K562 (cell line): ENCODE measurements around the gene CDH12. TPM values are rescaled to one million over a fixed set of nuclear protein-coding genes. Genes with fewer than 3 reads are reported as not detected.

Experiments used
- ATAC-seq: fragments of 200-7000 bp; cut with Tn5 transposase; 3 replicates; pipeline ENCODE4 v1.9.1; 2020; ENCODE audit warnings: moderate library complexity
- BruUV-seq: library from RNA; stranded (reverse); fragments of 400-500 nt; replicated peaks from 2 replicates; lab custom pipeline; 2021; lab: Mats Ljungman, UMichigan
- CTCF ChIA-PET: fragments of 300-600 bp; formaldehyde crosslinking; extraction: SDS; loops from one replicate; lab custom pipeline; 2021; ENCODE audit warnings: low intra/inter-chr PET ratio; lab: Yijun Ruan, JAX
- POLR2A ChIA-PET: fragments of 300-600, 350-650 bp; sonication (Branson Sonifier 250); formaldehyde crosslinking; extraction: SDS; loops from one replicate; lab custom pipeline; 2021; ENCODE audit warnings: antibody characterized with exemption, inconsistent platforms; lab: Yijun Ruan, JAX
- DNase-seq, 4 experiments: peaks; one replicate each; pipeline versions ENCODE4 v3.0.0 to v3.0.0-alpha.2; 2011 to 2018; ENCODE audit warnings: low spot score in 3 of 4, mixed read lengths in 3 of 4; ENCODE audit errors: extremely low read depth in 1 of 4
- FAIRE-seq: peaks from 2 replicates; lab custom pipeline; 2011; peaks lifted over from hg19 to GRCh38; lab: Jason Lieb, UNC
- H2AFZ ChIP-seq: 2 replicates; pipeline ENCODE4 v1.6.0; 2011; ENCODE audit warnings: low read depth, low read length, control low read depth, inconsistent platforms
- H3K27ac ChIP-seq: fragments of 200-600 bp; 3 replicates; pipeline ENCODE4 v1.8.0; 2011; ENCODE audit warnings: low read depth, mild to moderate bottlenecking, control low read depth, inconsistent platforms, low read length, moderate library complexity, mixed read lengths; ENCODE audit errors: extremely low read depth
- H3K27me3 ChIP-seq, 2 experiments: fragments of 300-600 bp in 1 of 2; 2 replicates in 1 of 2; 3 replicates in 1 of 2; pipeline versions ENCODE4 v1.6.0 to v1.8.0; 2011; ENCODE audit warnings: inconsistent platforms in 2 of 2, low read length in 2 of 2, mild to moderate bottlenecking in 1 of 2, mixed read lengths in 1 of 2, moderate library complexity in 1 of 2; ENCODE audit not compliant: control insufficient read depth in 2 of 2, insufficient read depth in 2 of 2
- H3K36me3 ChIP-seq: fragments of 300-600 bp; 3 replicates; pipeline ENCODE4 v1.8.0; 2011; ENCODE audit warnings: mild to moderate bottlenecking, low read length, inconsistent platforms; ENCODE audit not compliant: control insufficient read depth, insufficient read depth
- H3K4me1 ChIP-seq, 2 experiments: fragments of 200-600 bp in 1 of 2; replicated peaks in 1 of 2; 2 replicates in 1 of 2; 3 replicates in 1 of 2; pipeline versions ENCODE4 v1.5.1 to v1.8.0; 2011; ENCODE audit warnings: inconsistent platforms in 2 of 2, low read length in 2 of 2, mild to moderate bottlenecking in 1 of 2, mixed read lengths in 1 of 2, moderate library complexity in 1 of 2; ENCODE audit not compliant: control insufficient read depth in 2 of 2, insufficient read depth in 2 of 2
- H3K4me2 ChIP-seq: 2 replicates; pipeline ENCODE4 v1.6.1; 2011; ENCODE audit warnings: low read length, control low read depth, inconsistent platforms, mixed read lengths; ENCODE audit not compliant: insufficient read depth
- H3K4me3 ChIP-seq: fragments of 200-600 bp; sonication (generic), shearing (Covaris generic); 2 replicates; pipeline ENCODE4 v1.5.1; 2016; ENCODE audit warnings: control low read depth, inconsistent platforms
- H3K79me2 ChIP-seq: fragments of 200-600 bp; 3 replicates; pipeline ENCODE4 v1.8.0; 2011; ENCODE audit warnings: low read length, inconsistent platforms; ENCODE audit not compliant: control insufficient read depth, insufficient read depth
- H3K9ac ChIP-seq, 2 experiments: 2 replicates each; pipeline versions ENCODE4 v1.6.0 to v1.6.1; 2011; ENCODE audit warnings: low read depth in 2 of 2, low read length in 2 of 2, control low read depth in 1 of 2, inconsistent platforms in 1 of 2, mild to moderate bottlenecking in 1 of 2, mixed read lengths in 1 of 2; ENCODE audit not compliant: insufficient read depth in 1 of 2
- H3K9me1 ChIP-seq: one replicate; pipeline ENCODE4 v1.6.0; 2011; ENCODE audit warnings: inconsistent platforms, mild to moderate bottlenecking, low read length, moderate library complexity; ENCODE audit not compliant: control insufficient read depth, insufficient read depth
- H3K9me3 ChIP-seq: replicated peaks from 2 replicates; pipeline ENCODE4 v1.5.1; 2011; ENCODE audit warnings: low read depth, low read length, inconsistent platforms; ENCODE audit not compliant: control insufficient read depth, insufficient read depth
- H4K20me1 ChIP-seq: replicated peaks from 2 replicates; pipeline ENCODE4 v1.6.1; 2011; ENCODE audit warnings: low read length, inconsistent platforms, mixed read lengths; ENCODE audit not compliant: control insufficient read depth, insufficient read depth
- ERF ChIP-seq: fragments of 450-650 bp; formaldehyde crosslinking; IDR thresholded peaks from 2 replicates; pipeline ENCODE4 v1.4.0; 2020; ENCODE audit warnings: mild to moderate bottlenecking, mixed read lengths
- NFE2L1 ChIP-seq: fragments of 450-650 bp; IDR thresholded peaks from 2 replicates; pipeline ENCODE4 v1.6.1; 2016; ENCODE audit warnings: missing genetic modification characterization, low read depth, mild to moderate bottlenecking, missing compliant biosample characterization, moderate library complexity, borderline replicate concordance
- PTBP1 ChIP-seq: fragments of 200-400 bp; formaldehyde crosslinking; IDR thresholded peaks from 2 replicates; pipeline ENCODE4 v1.6.1; 2017; ENCODE audit warnings: low read depth, low read length
- TARDBP ChIP-seq: fragments of 450-650 bp; IDR thresholded peaks from 2 replicates; pipeline ENCODE4 v1.6.1; 2016
- ZNF12 ChIP-seq: sonication (generic); formaldehyde crosslinking; IDR thresholded peaks from 2 replicates; pipeline ENCODE4 v1.4.0; 2020; ENCODE audit warnings: mild to moderate bottlenecking, missing genetic modification reagents
- ZNF668 ChIP-seq: fragments of 250-450 bp; sonication (Bioruptor Pico); IDR thresholded peaks from 2 replicates; pipeline ENCODE4 v1.8.0; 2022; ENCODE audit warnings: mild to moderate bottlenecking, inconsistent platforms
- WGBS: fragments of 100-300 bp; shearing (Covaris generic); methylation state at CpG from one replicate; pipeline ENCODE4 v1.1.6; 2016; ENCODE audit warnings: low coverage, mixed read lengths; ENCODE audit not compliant: insufficient coverage; ENCODE audit errors: missing lambda C conversion rate; 5-methylcytosine and 5-hydroxymethylcytosine counted together
- in situ Hi-C: fragments of 300-500 bp; cut with MboI; formaldehyde crosslinking; loops from 4 replicates; pipeline ENCODE4 v1.15.0; 2018; ENCODE audit warnings: inconsistent platforms, mixed read lengths
- intact Hi-C: fragments of 100-400 bp; cut with micrococcal nuclease; formaldehyde crosslinking; loops from 2 replicates; pipeline ENCODE4 v1.14.2; 2022
- polyA plus RNA-seq, 8 experiments: library from polyadenylated mRNA; depleted of rRNA in 4 of 8; stranded (reverse) in 5 of 8; unstranded in 3 of 8; fragments of >200 nt; fragmentation: Nextera tagmentation in 2 of 8; fragmentation: Illumina TruSeq in 1 of 8; extraction: Ambion mirVana in 2 of 8; extraction: Trizol in 1 of 8; gene quantifications; 2 replicates each; pipeline versions ENCODE4 v1.2.1 to v1.2.3, GENCODE V29; 2011 to 2014; ENCODE audit warnings: inconsistent platforms in 1 of 8, missing spikeins in 1 of 8
- total RNA-seq, 7 experiments: library from RNA; depleted of rRNA in 6 of 7; stranded (reverse); fragments of >200 nt in 6 of 7; fragmentation: Illumina TruSeq in 2 of 7; extraction: Trizol in 2 of 7; gene quantifications; 2 replicates each; pipeline versions ENCODE4 v1.2.1 to v1.2.3, GENCODE V29; 2011 to 2021; ENCODE audit warnings: low replicate concordance in 1 of 7
- TF ChIP-seq, protein P1 (sequence below): fragments of 450-650 bp; formaldehyde crosslinking; IDR thresholded peaks from 2 replicates; pipeline ENCODE4 v1.4.0; 2022; ENCODE audit warnings: mild to moderate bottlenecking, moderate library complexity
- TF ChIP-seq, protein P2 (sequence below): fragments of 150-350 bp; conservative IDR thresholded peaks from 2 replicates; pipeline ENCODE4 v1.6.1; 2014; ENCODE audit warnings: low read length
- TF ChIP-seq, protein P3 (sequence below), 3 experiments: fragments of 200-800 bp in 1 of 3; fragments of 250-450 bp in 1 of 3; fragments of 450-650 bp in 1 of 3; sonication (Bioruptor Pico) in 1 of 3; sonication (Bioruptor generic) in 1 of 3; formaldehyde crosslinking in 1 of 3; IDR thresholded peaks; 2 replicates each; pipeline versions ENCODE4 v1.6.1 to v1.8.0; 2016 to 2022; ENCODE audit warnings: mild to moderate bottlenecking in 2 of 3, missing genetic modification characterization in 2 of 3, missing compliant biosample characterization in 1 of 3, moderate library complexity in 1 of 3

Gene CDH12
- total and polyA plus RNA-seq, 9 of the 15 experiments (the other 6 are each of a cell fraction or from before 2014, with no cell fraction given) = 0.03 to 1.7 (median 0.37) TPM

DNA sequence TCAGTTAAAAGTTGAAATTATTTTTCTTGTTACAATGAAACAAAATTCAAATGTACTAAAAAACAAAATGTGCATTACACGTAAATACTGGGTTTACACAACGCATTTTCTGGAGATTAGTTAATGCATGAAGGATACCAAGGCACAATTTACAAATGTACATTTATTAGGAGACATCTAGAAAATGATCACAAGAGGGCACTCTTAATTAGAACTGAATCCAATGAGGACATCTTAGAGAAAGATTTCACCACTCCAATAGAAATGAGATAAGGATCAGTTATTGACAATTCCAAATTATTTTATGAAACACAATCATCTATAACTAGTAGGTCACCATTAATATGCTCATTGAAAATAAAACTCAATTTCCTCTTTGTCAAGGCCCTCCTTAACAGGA is 36.6 kb upstream of the CDH12 start:
- Histone ChIP-seq H3K79me2 (no peaks in the 10 kb centered on the region), H2AFZ (no peak overlapping the region), H3K9ac (no peak overlapping the region), H3K36me3 (no peaks in the 10 kb centered on the region), H3K27ac (no peak overlapping the region), H3K9me3 (no peaks in the 10 kb centered on the region; the same call in 1 of the 2 replicates), H3K4me1 (no peaks in the 10 kb centered on the region), H3K4me3 (no peak overlapping the region), H3K4me2 (no peak overlapping the region), H3K27me3 (no peaks in the 10 kb centered on the region), H3K9me1 (no peaks in the 10 kb centered on the region), H4K20me1 (no peaks in the 10 kb centered on the region)
- no peak for TF ChIP-seq NFE2L1 (tag)
- TF ChIP-seq, protein P1, sequence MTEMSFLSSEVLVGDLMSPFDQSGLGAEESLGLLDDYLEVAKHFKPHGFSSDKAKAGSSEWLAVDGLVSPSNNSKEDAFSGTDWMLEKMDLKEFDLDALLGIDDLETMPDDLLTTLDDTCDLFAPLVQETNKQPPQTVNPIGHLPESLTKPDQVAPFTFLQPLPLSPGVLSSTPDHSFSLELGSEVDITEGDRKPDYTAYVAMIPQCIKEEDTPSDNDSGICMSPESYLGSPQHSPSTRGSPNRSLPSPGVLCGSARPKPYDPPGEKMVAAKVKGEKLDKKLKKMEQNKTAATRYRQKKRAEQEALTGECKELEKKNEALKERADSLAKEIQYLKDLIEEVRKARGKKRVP = no peak
- TF ChIP-seq ZNF668 = no peak
- no peak for TF ChIP-seq TARDBP
- no peak for TF ChIP-seq ERF (CRISPR knock-in tag)
- FAIRE-seq (no peak), DNase-seq (no peak), ATAC-seq (no peak)
- in situ Hi-C loops (no loop called here), intact Hi-C loops (no loop called here)
- 2% methylated on average over 2 of the region's 2 CpGs for whole genome bisulfite sequencing
- ChIA-PET CTCF (no interaction called here), POLR2A (no interaction called here)
- no TSS peak for BruUV-seq

DNA sequence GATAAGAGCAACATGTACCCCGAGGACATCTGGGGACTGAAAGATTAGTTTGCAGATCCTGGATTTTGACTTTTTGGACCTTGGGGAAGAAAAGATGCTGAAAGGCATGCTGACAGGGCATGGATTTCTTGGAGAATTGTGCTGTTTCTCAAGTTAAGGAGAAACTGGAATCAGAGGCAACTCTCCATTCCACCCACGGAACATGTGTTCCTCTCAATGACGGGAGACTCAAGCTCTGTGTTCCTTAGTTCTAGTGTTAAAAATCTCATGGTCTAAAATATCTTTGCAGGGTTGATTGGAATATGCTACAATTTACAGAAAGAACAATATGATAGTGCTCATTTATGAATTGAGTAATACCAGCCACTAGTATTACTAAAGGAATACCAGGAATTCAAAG is 34.4 kb upstream of the CDH12 start:
- POLR2A ChIA-PET = no interaction called here
- DNase-seq = no peak
- in situ Hi-C loops (no loop called here), intact Hi-C loops (no loop called here)
- H3K9me3 ChIP-seq = no peaks in the 10 kb centered on the region; the same call in 1 of the 2 replicates
- no peaks in the 10 kb centered on the region for H3K9me1 ChIP-seq
- no peak for FAIRE-seq
- H4K20me1 ChIP-seq = no peaks in the 10 kb centered on the region
- no peak overlapping the region for H3K4me3 ChIP-seq
- H3K4me2 ChIP-seq = no peak overlapping the region
- H3K27me3 ChIP-seq = no peaks in the 10 kb centered on the region
- no peak overlapping the region for H2AFZ ChIP-seq
- no peaks in the 10 kb centered on the region for H3K36me3 ChIP-seq
- WGBS = 3% methylated on average over 3 of the region's 3 CpGs
- CTCF ChIA-PET = no interaction called here
- H3K79me2 ChIP-seq = no peaks in the 10 kb centered on the region
- BruUV-seq = no TSS peak
- no peak overlapping the region for H3K9ac ChIP-seq
- H3K27ac ChIP-seq = no peak overlapping the region
- H3K4me1 ChIP-seq = no peaks in the 10 kb centered on the region
- no peak for ATAC-seq
- TF ChIP-seq PTBP1 = no peak
- TF ChIP-seq, protein P2, sequence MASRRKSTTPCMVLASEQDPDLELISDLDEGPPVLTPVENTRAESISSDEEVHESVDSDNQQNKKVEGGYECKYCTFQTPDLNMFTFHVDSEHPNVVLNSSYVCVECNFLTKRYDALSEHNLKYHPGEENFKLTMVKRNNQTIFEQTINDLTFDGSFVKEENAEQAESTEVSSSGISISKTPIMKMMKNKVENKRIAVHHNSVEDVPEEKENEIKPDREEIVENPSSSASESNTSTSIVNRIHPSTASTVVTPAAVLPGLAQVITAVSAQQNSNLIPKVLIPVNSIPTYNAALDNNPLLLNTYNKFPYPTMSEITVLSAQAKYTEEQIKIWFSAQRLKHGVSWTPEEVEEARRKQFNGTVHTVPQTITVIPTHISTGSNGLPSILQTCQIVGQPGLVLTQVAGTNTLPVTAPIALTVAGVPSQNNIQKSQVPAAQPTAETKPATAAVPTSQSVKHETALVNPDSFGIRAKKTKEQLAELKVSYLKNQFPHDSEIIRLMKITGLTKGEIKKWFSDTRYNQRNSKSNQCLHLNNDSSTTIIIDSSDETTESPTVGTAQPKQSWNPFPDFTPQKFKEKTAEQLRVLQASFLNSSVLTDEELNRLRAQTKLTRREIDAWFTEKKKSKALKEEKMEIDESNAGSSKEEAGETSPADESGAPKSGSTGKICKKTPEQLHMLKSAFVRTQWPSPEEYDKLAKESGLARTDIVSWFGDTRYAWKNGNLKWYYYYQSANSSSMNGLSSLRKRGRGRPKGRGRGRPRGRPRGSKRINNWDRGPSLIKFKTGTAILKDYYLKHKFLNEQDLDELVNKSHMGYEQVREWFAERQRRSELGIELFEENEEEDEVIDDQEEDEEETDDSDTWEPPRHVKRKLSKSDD = no peak
- no peak for TF ChIP-seq ZNF12
- TF ChIP-seq, protein P3, sequence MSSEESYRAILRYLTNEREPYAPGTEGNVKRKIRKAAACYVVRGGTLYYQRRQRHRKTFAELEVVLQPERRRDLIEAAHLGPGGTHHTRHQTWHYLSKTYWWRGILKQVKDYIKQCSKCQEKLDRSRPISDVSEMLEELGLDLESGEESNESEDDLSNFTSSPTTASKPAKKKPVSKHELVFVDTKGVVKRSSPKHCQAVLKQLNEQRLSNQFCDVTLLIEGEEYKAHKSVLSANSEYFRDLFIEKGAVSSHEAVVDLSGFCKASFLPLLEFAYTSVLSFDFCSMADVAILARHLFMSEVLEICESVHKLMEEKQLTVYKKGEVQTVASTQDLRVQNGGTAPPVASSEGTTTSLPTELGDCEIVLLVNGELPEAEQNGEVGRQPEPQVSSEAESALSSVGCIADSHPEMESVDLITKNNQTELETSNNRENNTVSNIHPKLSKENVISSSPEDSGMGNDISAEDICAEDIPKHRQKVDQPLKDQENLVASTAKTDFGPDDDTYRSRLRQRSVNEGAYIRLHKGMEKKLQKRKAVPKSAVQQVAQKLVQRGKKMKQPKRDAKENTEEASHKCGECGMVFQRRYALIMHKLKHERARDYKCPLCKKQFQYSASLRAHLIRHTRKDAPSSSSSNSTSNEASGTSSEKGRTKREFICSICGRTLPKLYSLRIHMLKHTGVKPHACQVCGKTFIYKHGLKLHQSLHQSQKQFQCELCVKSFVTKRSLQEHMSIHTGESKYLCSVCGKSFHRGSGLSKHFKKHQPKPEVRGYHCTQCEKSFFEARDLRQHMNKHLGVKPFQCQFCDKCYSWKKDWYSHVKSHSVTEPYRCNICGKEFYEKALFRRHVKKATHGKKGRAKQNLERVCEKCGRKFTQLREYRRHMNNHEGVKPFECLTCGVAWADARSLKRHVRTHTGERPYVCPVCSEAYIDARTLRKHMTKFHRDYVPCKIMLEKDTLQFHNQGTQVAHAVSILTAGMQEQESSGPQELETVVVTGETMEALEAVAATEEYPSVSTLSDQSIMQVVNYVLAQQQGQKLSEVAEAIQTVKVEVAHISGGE (CRISPR knock-in tag; IDR thresholded peaks at IDR 0.05) = no peak
